Activated T-helper 2 cell treated with anti-CD3 and anti-CD28 coated beads, Interferon-gamma antibody, Interleukin-2, Interleukin-4, amounts not matched to agents 10 μg/mL and 5 μg/mL and 100 μg/mL, durations not matched to agents 14 hours and 24 hours and 36 hours (primary cell): ENCODE data around the gene MISP. TPM values are rescaled to one million over a fixed set of nuclear protein-coding genes. Genes with fewer than 3 reads are reported as not detected.
"Not testable (repeated sequence)": the region's sequence is repeated elsewhere in the genome, so short reads cannot be mapped to it uniquely, and the experiment has no call there.

Experiments
- DNase-seq: peaks from one replicate; pipeline ENCODE4 v3.0.0; 2021; ENCODE audit warnings: low spot score
- H3K27ac Mint-ChIP-seq: one replicate; pipeline ENCODE4 v1.8.0; 2021; ENCODE audit warnings: mixed read lengths
- H3K27me3 Mint-ChIP-seq: one replicate; pipeline ENCODE4 v1.8.0; 2021; ENCODE audit warnings: low read depth, mixed read lengths
- H3K36me3 Mint-ChIP-seq: one replicate; pipeline ENCODE4 v1.8.0; 2021; ENCODE audit warnings: low read depth, mixed read lengths
- H3K4me1 Mint-ChIP-seq: one replicate; pipeline ENCODE4 v1.8.0; 2021; ENCODE audit warnings: low read depth, mixed read lengths
- H3K4me3 Mint-ChIP-seq: one replicate; pipeline ENCODE4 v1.8.0; 2021; ENCODE audit warnings: low read depth, mild to moderate bottlenecking, moderate library complexity, mixed read lengths
- H3K9me3 Mint-ChIP-seq: one replicate; pipeline ENCODE4 v1.8.0; 2021; ENCODE audit warnings: mixed read lengths
- intact Hi-C: fragments of 100-400 bp; cut with micrococcal nuclease; formaldehyde crosslinking; loops from one replicate; pipeline ENCODE4 v1.15.1; 2023
- total RNA-seq: library from RNA; stranded (reverse); gene quantifications from 2 replicates; pipeline ENCODE4 v1.2.3, GENCODE V29; 2022

Gene MISP
- total RNA-seq, 1 donor from 2014 or later: not detected

GRCh38 chr19:743168-743687 lies 7.7 kb upstream of the MISP start:
- Mint-ChIP-seq H3K36me3 (no peaks in the 10 kb centered on the region), H3K4me1 (no peaks in the 10 kb centered on the region), H3K27ac (no peak overlapping the region), H3K4me3 (no peak overlapping the region), H3K9me3 (no peaks in the 10 kb centered on the region), H3K27me3 (no peaks in the 10 kb centered on the region)
- DNase-seq: no peak
- intact Hi-C loops: no loop called here

- H3K27me3 Mint-ChIP-seq, DNase-seq, H3K9me3 Mint-ChIP-seq, H3K27ac Mint-ChIP-seq, intact Hi-C loops, H3K36me3 Mint-ChIP-seq, H3K4me1 Mint-ChIP-seq, H3K4me3 Mint-ChIP-seq: not testable (repeated sequence)
Measured at GRCh38 chr19:745138-745537, 5.8 kb upstream of the MISP start.

GRCh38 chr19:746208-746819 lies 4.6 kb upstream of the MISP start:
- no peak overlapping the region for H3K27ac Mint-ChIP-seq
- no peak overlapping the region for H3K4me3 Mint-ChIP-seq

GRCh38 chr19:746956-747355 lies 4.0 kb upstream of the MISP start:
- Mint-ChIP-seq H3K27ac (no peak overlapping the region), H3K9me3 (no peaks in the 10 kb centered on the region), H3K27me3 (no peaks in the 10 kb centered on the region), H3K36me3 (no peaks in the 10 kb centered on the region), H3K4me1 (no peaks in the 10 kb centered on the region), H3K4me3 (no peak overlapping the region)
- intact Hi-C loops: no loop called here
- DNase-seq: no peak

More at GRCh38 chr19:746208-746819, 4.6 kb upstream of the MISP start:
- H3K27me3 Mint-ChIP-seq: no peaks in the 10 kb centered on the region
- intact Hi-C loops: no loop called here
- H3K36me3 Mint-ChIP-seq: no peaks in the 10 kb centered on the region
- no peak for DNase-seq
- H3K9me3 Mint-ChIP-seq: no peaks in the 10 kb centered on the region
- H3K4me1 Mint-ChIP-seq: no peaks in the 10 kb centered on the region

GRCh38 chr19:747432-748273 lies 3.3 kb upstream of the MISP start:
- Mint-ChIP-seq H3K36me3 (no peaks in the 10 kb centered on the region), H3K27me3 (no peaks in the 10 kb centered on the region), H3K4me1 (no peaks in the 10 kb centered on the region), H3K9me3 (no peaks in the 10 kb centered on the region), H3K4me3 (no peak overlapping the region), H3K27ac (no peak overlapping the region)
- intact Hi-C loops: no loop called here
- no peak for DNase-seq

GRCh38 chr19:748274-748598 lies 2.7 kb upstream of the MISP start:
- Mint-ChIP-seq H3K4me3 (no peak overlapping the region), H3K27ac (no peak overlapping the region), H3K9me3 (no peaks in the 10 kb centered on the region), H3K27me3 (no peaks in the 10 kb centered on the region), H3K36me3 (no peaks in the 10 kb centered on the region), H3K4me1 (no peaks in the 10 kb centered on the region)
- intact Hi-C loops: no loop called here
- no peak for DNase-seq

GRCh38 chr19:749811-750210 lies 1.1 kb upstream of the MISP start:
- no peak for DNase-seq
- no peak overlapping the region for H3K27ac Mint-ChIP-seq
- H3K27me3 Mint-ChIP-seq: no peaks in the 10 kb centered on the region
- H3K9me3 Mint-ChIP-seq: no peaks in the 10 kb centered on the region
- H3K4me3 Mint-ChIP-seq: no peak overlapping the region
- H3K36me3 Mint-ChIP-seq: no peaks in the 10 kb centered on the region
- H3K4me1 Mint-ChIP-seq: no peaks in the 10 kb centered on the region
- intact Hi-C loops: no loop called here

- no peaks in the 10 kb centered on the region for H3K4me1 Mint-ChIP-seq
- DNase-seq: no peak
- H3K36me3 Mint-ChIP-seq: no peaks in the 10 kb centered on the region
- no peaks in the 10 kb centered on the region for H3K27me3 Mint-ChIP-seq
- H3K9me3 Mint-ChIP-seq: no peaks in the 10 kb centered on the region
- H3K4me3 Mint-ChIP-seq: no peak overlapping the region
- intact Hi-C loops: no loop called here
- no peak overlapping the region for H3K27ac Mint-ChIP-seq
Measured at GRCh38 chr19:751501-752341, 809 bp downstream of the MISP start.

- Mint-ChIP-seq H3K4me3 (no peak overlapping the region), H3K36me3 (no peaks in the 10 kb centered on the region), H3K4me1 (no peaks in the 10 kb centered on the region), H3K9me3 (no peaks in the 10 kb centered on the region), H3K27me3 (no peaks in the 10 kb centered on the region), H3K27ac (no peak overlapping the region)
- intact Hi-C loops: no loop called here
- DNase-seq: no peak
Measured at GRCh38 chr19:752652-753517, 2.0 kb downstream of the MISP start.

- DNase-seq: no peak
- no peak overlapping the region for H3K4me3 Mint-ChIP-seq
- peaks cover 1% of the 10 kb centered on the region for H3K9me3 Mint-ChIP-seq
- H3K27me3 Mint-ChIP-seq: no peaks in the 10 kb centered on the region
- no peaks in the 10 kb centered on the region for H3K4me1 Mint-ChIP-seq
- H3K36me3 Mint-ChIP-seq: no peaks in the 10 kb centered on the region
- H3K27ac Mint-ChIP-seq: no peak overlapping the region
- intact Hi-C loops: no loop called here
Measured at GRCh38 chr19:754530-754929, 3.6 kb downstream of the MISP start.

- H3K4me1 Mint-ChIP-seq: no peaks in the 10 kb centered on the region
- no peak for DNase-seq
- no peak overlapping the region for H3K4me3 Mint-ChIP-seq
- H3K27me3 Mint-ChIP-seq: no peaks in the 10 kb centered on the region
- intact Hi-C loops: no loop called here
- H3K27ac Mint-ChIP-seq: no peak overlapping the region
- H3K36me3 Mint-ChIP-seq: no peaks in the 10 kb centered on the region
- H3K9me3 Mint-ChIP-seq: peaks cover 4% of the 10 kb centered on the region
Measured at GRCh38 chr19:755063-755462, 4.2 kb downstream of the MISP start.

- DNase-seq: no peak
- Mint-ChIP-seq H3K27me3 (no peaks in the 10 kb centered on the region), H3K9me3 (peaks cover 4% of the 10 kb centered on the region), H3K27ac (no peak overlapping the region), H3K4me3 (no peak overlapping the region), H3K36me3 (no peaks in the 10 kb centered on the region), H3K4me1 (no peaks in the 10 kb centered on the region)
- intact Hi-C loops: no loop called here
Measured at GRCh38 chr19:756236-756635, 5.3 kb downstream of the MISP start.
